Measurements from ENCODE around the gene SPEG.

DNA sequence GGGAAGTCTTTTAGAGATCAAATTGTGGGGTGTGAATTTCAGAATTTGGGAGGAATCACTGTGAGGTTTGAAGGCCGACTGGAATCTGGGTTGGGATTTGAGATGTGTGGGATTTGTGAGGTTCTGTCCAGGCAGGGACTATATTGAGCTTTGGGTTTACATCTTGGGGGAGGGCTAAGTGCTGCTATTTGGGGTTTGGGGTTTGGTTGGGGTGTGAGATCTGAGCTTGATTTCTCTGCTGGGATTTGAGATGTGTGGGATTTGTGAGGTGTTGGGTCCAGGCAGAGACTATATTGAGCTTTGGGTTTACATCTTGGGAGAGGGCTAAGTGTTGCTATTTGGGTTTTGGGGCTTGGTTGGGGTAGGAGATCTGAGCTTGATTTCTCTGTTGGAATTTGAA is 64.9 kb downstream of the SPEG start:
- TF ChIP-seq CTCF (IDR thresholded peaks at IDR 0.05) = no peak
- no peak for TF ChIP-seq POLR2A (IDR thresholded peaks at IDR 0.05)
- no peak for TF ChIP-seq EP300 (IDR thresholded peaks at IDR 0.05)

Measured in tibial nerve (tissue), 4 donors.